ENCODE data around the gene XK. TPM values are rescaled to one million over a fixed set of nuclear protein-coding genes. Genes with fewer than 3 reads are reported as not detected.

Gene XK
- total RNA-seq, 6 experiments from 2014 or later, result 0.56 to 4.5 (median 1.6) TPM

GRCh38 chrX:37653397-37654085 is 32.0 kb upstream of the XK start:
- Histone ChIP-seq H3K4me1 (no peaks in the 10 kb centered on the region), H3K27ac (no peak overlapping the region), H3K36me3 (no peaks in the 10 kb centered on the region), H3K4me3 (no peak overlapping the region), H3K27me3 (no peaks in the 10 kb centered on the region), H3K9me3 (no peaks in the 10 kb centered on the region)
- ATAC-seq (no peak), DNase-seq (no peak)
- TF ChIP-seq POLR2A (IDR thresholded peaks at IDR 0.05), result no peak
- TF ChIP-seq, protein P1, sequence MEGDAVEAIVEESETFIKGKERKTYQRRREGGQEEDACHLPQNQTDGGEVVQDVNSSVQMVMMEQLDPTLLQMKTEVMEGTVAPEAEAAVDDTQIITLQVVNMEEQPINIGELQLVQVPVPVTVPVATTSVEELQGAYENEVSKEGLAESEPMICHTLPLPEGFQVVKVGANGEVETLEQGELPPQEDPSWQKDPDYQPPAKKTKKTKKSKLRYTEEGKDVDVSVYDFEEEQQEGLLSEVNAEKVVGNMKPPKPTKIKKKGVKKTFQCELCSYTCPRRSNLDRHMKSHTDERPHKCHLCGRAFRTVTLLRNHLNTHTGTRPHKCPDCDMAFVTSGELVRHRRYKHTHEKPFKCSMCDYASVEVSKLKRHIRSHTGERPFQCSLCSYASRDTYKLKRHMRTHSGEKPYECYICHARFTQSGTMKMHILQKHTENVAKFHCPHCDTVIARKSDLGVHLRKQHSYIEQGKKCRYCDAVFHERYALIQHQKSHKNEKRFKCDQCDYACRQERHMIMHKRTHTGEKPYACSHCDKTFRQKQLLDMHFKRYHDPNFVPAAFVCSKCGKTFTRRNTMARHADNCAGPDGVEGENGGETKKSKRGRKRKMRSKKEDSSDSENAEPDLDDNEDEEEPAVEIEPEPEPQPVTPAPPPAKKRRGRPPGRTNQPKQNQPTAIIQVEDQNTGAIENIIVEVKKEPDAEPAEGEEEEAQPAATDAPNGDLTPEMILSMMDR (IDR thresholded peaks at IDR 0.05), result no peak
- intact Hi-C loops (cut with DNase I), result no loop called here
- 61% methylated on average over 1 of the region's 1 CpG for WGBS (ENCODE audit: insufficient coverage, low coverage, low lambda C conversion rate, missing lambda C conversion rate)

- no peak for ATAC-seq
- no peak for TF ChIP-seq POLR2A (IDR thresholded peaks at IDR 0.05)
- TF ChIP-seq, protein P1 (IDR thresholded peaks at IDR 0.05), result no peak
- 54% methylated on average over 4 of the region's 4 CpGs for WGBS (ENCODE audit: insufficient coverage, low coverage, low lambda C conversion rate, missing lambda C conversion rate)
Observed at GRCh38 chrX:37658343-37659030, 27.1 kb upstream of the XK start.

DNA sequence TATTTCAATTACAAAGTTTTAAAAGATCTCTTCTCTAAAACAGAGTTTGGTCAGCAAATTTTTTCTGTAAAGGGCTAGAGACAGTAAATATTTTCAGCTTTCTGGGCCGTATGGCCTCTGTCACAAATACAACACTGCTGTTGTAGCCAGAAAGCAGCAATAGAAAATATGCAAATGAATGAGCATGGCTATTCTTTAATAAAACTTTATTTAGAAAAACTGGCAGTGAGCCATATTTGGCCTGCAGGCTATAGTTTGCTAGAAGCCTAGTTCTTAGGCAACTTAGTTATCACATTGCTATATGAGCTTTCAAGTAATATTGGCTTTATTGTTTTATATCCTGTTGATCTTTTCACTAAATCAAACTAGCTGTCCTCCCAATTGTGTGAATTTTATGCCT is 26.5 kb upstream of the XK start:
- ATAC-seq (no peak), DNase-seq (no peak)
- 65% methylated on average over 1 of the region's 1 CpG for WGBS (ENCODE audit: insufficient coverage, low coverage, low lambda C conversion rate, missing lambda C conversion rate)
- no peaks in the 10 kb centered on the region for H3K4me1 ChIP-seq
- intact Hi-C loops (cut with DNase I), result no loop called here
- no peak for TF ChIP-seq POLR2A (IDR thresholded peaks at IDR 0.05)
- TF ChIP-seq, protein P1 (IDR thresholded peaks at IDR 0.05), result no peak
- no peaks in the 10 kb centered on the region for H3K36me3 ChIP-seq
- no peak overlapping the region for H3K4me3 ChIP-seq
- no peak overlapping the region for H3K27ac ChIP-seq
- no peaks in the 10 kb centered on the region for H3K27me3 ChIP-seq
- no peaks in the 10 kb centered on the region for H3K9me3 ChIP-seq

More at GRCh38 chrX:37658343-37659030, 27.1 kb upstream of the XK start:
- Histone ChIP-seq H3K4me3 (no peak overlapping the region), H3K9me3 (no peaks in the 10 kb centered on the region), H3K27ac (no peak overlapping the region), H3K4me1 (no peaks in the 10 kb centered on the region), H3K27me3 (no peaks in the 10 kb centered on the region), H3K36me3 (no peaks in the 10 kb centered on the region)
- no peak for DNase-seq
- intact Hi-C loops (cut with DNase I), result no loop called here

DNA sequence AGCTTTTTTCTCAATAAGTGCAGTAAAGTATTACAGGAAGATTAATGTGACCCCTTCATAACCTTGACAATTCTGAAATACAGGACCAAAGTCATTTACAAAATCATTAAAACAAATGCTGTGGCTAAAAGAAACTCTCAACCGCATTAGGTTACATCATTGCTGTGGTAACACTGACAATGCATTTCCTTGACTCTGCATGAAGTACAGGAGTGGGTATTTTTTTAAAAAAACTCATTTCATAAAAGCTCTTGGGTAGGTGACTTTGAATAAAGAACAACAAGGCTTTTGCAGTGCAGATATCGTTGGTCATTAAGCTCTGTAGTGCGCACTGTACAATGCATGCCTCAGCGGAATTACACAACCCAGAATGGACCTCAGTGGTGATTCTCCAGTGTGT is 23.4 kb upstream of the XK start:
- Histone ChIP-seq H3K36me3 (no peaks in the 10 kb centered on the region), H3K9me3 (no peaks in the 10 kb centered on the region), H3K4me1 (no peaks in the 10 kb centered on the region), H3K27ac (no peak overlapping the region), H3K4me3 (no peak overlapping the region), H3K27me3 (no peaks in the 10 kb centered on the region)
- 82% methylated on average over 4 of the region's 4 CpGs for WGBS (ENCODE audit: insufficient coverage, low coverage, low lambda C conversion rate, missing lambda C conversion rate)
- DNase-seq, result no peak
- intact Hi-C loops (cut with DNase I), result no loop called here
- TF ChIP-seq, protein P1 (IDR thresholded peaks at IDR 0.05), result no peak
- no peak for TF ChIP-seq POLR2A (IDR thresholded peaks at IDR 0.05)
- ATAC-seq, result no peak

All from right lobe of liver (tissue), 6 donors.